K562 (cell line): Measurements from ENCODE around the gene EPHA10. TPM values are rescaled to one million over a fixed set of nuclear protein-coding genes. Genes with fewer than 3 reads are reported as not detected.

Experiments
- ARID1B ChIP-seq: fragments of 450-650 bp; IDR thresholded peaks from 2 replicates; pipeline ENCODE4 v1.6.1; 2016; ENCODE audit warnings: antibody characterized with exemption, mild to moderate bottlenecking, inconsistent platforms
- CBX3 ChIP-seq, 2 experiments: IDR thresholded peaks; 1 replicate in 1 of 2; 2 replicates in 1 of 2; pipeline ENCODE4 v1.6.1; 2012; ENCODE audit warnings: inconsistent platforms in 2 of 2, low read length in 2 of 2, borderline replicate concordance in 1 of 2, control low read depth in 1 of 2
- CXXC5 ChIP-seq: fragments of 250-450 bp; sonication (Bioruptor Pico); IDR thresholded peaks from 2 replicates; pipeline ENCODE4 v1.8.0; 2022; ENCODE audit warnings: inconsistent platforms, mild to moderate bottlenecking, moderate library complexity
- GTF2A2 ChIP-seq: IDR thresholded peaks from 2 replicates; pipeline ENCODE4 v1.6.1; 2016; ENCODE audit warnings: mild to moderate bottlenecking, missing genetic modification characterization, missing compliant biosample characterization
- HSF4 ChIP-seq: fragments of 250-450 bp; sonication (Bioruptor Pico); IDR thresholded peaks from 2 replicates; pipeline ENCODE4 v2.1.2; 2022; ENCODE audit warnings: mild to moderate bottlenecking, moderate library complexity, borderline replicate concordance
- JUN ChIP-seq, 2 experiments: sonication (generic) in 1 of 2; formaldehyde crosslinking in 1 of 2; IDR thresholded peaks; 2 replicates each; pipeline versions ENCODE4 v1.6.1 to v1.8.0; 2012 to 2022; ENCODE audit warnings: borderline replicate concordance in 2 of 2, mild to moderate bottlenecking in 2 of 2, improper control_type of control experiment in 1 of 2, low read depth in 1 of 2, low read length in 1 of 2, missing genetic modification reagents in 1 of 2
- KLF16 ChIP-seq: IDR thresholded peaks from 2 replicates; pipeline ENCODE4 v1.6.1; 2016; ENCODE audit warnings: antibody characterized with exemption
- KLF6 ChIP-seq: fragments of 250-450 bp; sonication (Bioruptor Pico); IDR thresholded peaks from 2 replicates; pipeline ENCODE4 v1.4.0; 2020; ENCODE audit warnings: mild to moderate bottlenecking, moderate library complexity, borderline replicate concordance
- MED1 ChIP-seq: sonication (generic); formaldehyde crosslinking; IDR thresholded peaks from 2 replicates; pipeline ENCODE4 v1.8.1; 2023; ENCODE audit warnings: missing genetic modification reagents, borderline replicate concordance
- MYNN ChIP-seq, 2 experiments: sonication (generic); formaldehyde crosslinking in 1 of 2; IDR thresholded peaks; 2 replicates each; pipeline versions ENCODE4 v1.5.0 to v1.6.1; 2016 to 2020; ENCODE audit warnings: antibody characterized with exemption in 1 of 2, missing genetic modification reagents in 1 of 2
- PHF8 ChIP-seq: fragments of 200-600 bp; sonication (generic); IDR thresholded peaks from 2 replicates; pipeline ENCODE4 v1.6.1; 2012; ENCODE audit warnings: mixed run types, mild to moderate bottlenecking, inconsistent platforms, low read length, moderate library complexity, borderline replicate concordance
- POU5F1 ChIP-seq: fragments of 150-350 bp; IDR thresholded peaks from 2 replicates; pipeline ENCODE4 v1.6.1; 2014; ENCODE audit warnings: borderline replicate concordance, low read length, low read depth, mild to moderate bottlenecking; ENCODE audit not compliant: partially characterized antibody
- RAD51 ChIP-seq: fragments of 450-650 bp; IDR thresholded peaks from 2 replicates; pipeline ENCODE4 v1.7.1; 2016; ENCODE audit warnings: low read depth, mild to moderate bottlenecking, borderline replicate concordance
- TBP ChIP-seq: optimal IDR thresholded peaks from 2 replicates; pipeline ENCODE3; 2011; ENCODE audit warnings: low read depth, low read length, improper control_type of control experiment
- ZC3H4 ChIP-seq: sonication (generic); formaldehyde crosslinking; IDR thresholded peaks from 2 replicates; pipeline ENCODE4 v1.9.0; 2021; ENCODE audit warnings: missing genetic modification reagents, borderline replicate concordance
- ZNF551 ChIP-seq: fragments of 250-450 bp; sonication (Bioruptor Pico); IDR thresholded peaks from 2 replicates; pipeline ENCODE4 v1.5.0; 2021; ENCODE audit warnings: mild to moderate bottlenecking, moderate library complexity
- ZNF696 ChIP-seq: fragments of 250-450 bp; sonication (Bioruptor Pico); conservative IDR thresholded peaks from 2 replicates; pipeline ENCODE4 v1.4.0; 2020; ENCODE audit warnings: mild to moderate bottlenecking, moderate library complexity
- ZNF699 ChIP-seq: fragments of 250-450 bp; sonication (Bioruptor Pico); IDR thresholded peaks from 2 replicates; pipeline ENCODE4 v1.8.0; 2021; ENCODE audit warnings: mild to moderate bottlenecking, moderate library complexity; ENCODE audit not compliant: insufficient replicate concordance
- ZSCAN29 ChIP-seq: fragments of 450-650 bp; IDR thresholded peaks from 2 replicates; pipeline ENCODE4 v1.6.1; 2017
- polyA plus RNA-seq, 8 experiments: library from polyadenylated mRNA; depleted of rRNA in 4 of 8; stranded (reverse) in 5 of 8; unstranded in 3 of 8; fragments of >200 nt; fragmentation: Nextera tagmentation in 2 of 8; fragmentation: Illumina TruSeq in 1 of 8; extraction: Ambion mirVana in 2 of 8; extraction: Trizol in 1 of 8; gene quantifications; 2 replicates each; pipeline versions ENCODE4 v1.2.1 to v1.2.3, GENCODE V29; 2011 to 2014; ENCODE audit warnings: inconsistent platforms in 1 of 8, missing spikeins in 1 of 8
- total RNA-seq, 7 experiments: library from RNA; depleted of rRNA in 6 of 7; stranded (reverse); fragments of >200 nt in 6 of 7; fragmentation: Illumina TruSeq in 2 of 7; extraction: Trizol in 2 of 7; gene quantifications; 2 replicates each; pipeline versions ENCODE4 v1.2.1 to v1.2.3, GENCODE V29; 2011 to 2021; ENCODE audit warnings: low replicate concordance in 1 of 7
- TF ChIP-seq, protein P1 (sequence below): sonication (generic); formaldehyde crosslinking; IDR thresholded peaks from 2 replicates; pipeline ENCODE4 v1.8.1; 2022; ENCODE audit warnings: missing genetic modification reagents
- TF ChIP-seq, protein P2 (sequence below), 2 experiments: IDR thresholded peaks; 2 replicates each; pipeline ENCODE4 v1.6.1; 2012; ENCODE audit warnings: improper control_type of control experiment in 2 of 2, low read depth in 2 of 2, low read length in 2 of 2, borderline replicate concordance in 1 of 2
- TF ChIP-seq, protein P3 (sequence below), 2 experiments: fragments of 200-800 bp in 1 of 2; sonication (Bioruptor generic) in 1 of 2; sonication (generic) in 1 of 2; formaldehyde crosslinking in 1 of 2; IDR thresholded peaks in 1 of 2; conservative IDR thresholded peaks in 1 of 2; 2 replicates each; pipeline versions ENCODE4 v1.5.0 to v1.6.1; 2016 to 2020; ENCODE audit warnings: missing compliant biosample characterization in 1 of 2, missing genetic modification characterization in 1 of 2, missing genetic modification reagents in 1 of 2

The EPHA10 gene
- total and polyA plus RNA-seq, 9 of the 15 experiments (the other 6 are each of a cell fraction or from before 2014, with no cell fraction given): 0.03 TPM; not detected in 8

DNA sequence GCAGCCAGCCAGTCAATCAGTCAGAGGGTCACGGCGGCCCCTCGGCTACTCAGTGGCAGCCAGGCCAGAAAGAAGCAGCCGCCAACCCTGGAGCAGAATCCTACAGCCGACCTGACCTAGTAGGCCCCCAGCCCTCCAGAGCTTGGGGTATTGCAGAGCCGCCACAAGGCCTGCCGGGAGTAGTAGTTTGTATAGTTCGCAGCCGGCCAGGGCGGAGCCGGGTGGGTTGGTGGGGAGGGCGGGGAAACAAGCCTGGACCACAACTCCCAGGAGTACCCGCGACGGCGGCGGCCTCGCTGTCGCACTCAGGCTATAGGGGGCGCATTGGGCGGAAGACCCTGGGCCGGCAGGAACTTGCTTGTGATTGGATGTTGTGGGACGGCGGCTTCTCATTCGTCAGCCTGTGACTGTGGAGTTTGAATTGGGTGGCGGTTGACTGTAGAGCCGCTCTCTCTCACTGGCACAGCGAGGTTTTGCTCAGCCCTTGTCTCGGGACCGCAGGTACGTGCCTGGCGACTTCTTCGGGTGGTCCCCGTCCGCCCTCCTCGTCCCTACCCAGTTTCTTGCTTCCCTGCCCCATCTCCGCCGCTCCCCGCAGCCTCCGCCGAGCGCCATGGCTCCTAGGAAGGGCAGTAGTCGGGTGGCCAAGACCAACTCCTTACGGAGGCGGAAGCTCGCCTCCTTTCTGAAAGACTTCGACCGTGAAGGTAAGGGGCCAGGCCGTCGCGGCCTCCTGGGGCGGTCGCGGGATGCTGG, 72.7 kb downstream of the EPHA10 start, which contains the start of gene CDCA8 (continued):
- TF ChIP-seq MED1 (CRISPR knock-in tag): no peak
- no peak for TF ChIP-seq KLF6
- peak; percentile 90 for TF ChIP-seq TBP
- TF ChIP-seq, protein P1, sequence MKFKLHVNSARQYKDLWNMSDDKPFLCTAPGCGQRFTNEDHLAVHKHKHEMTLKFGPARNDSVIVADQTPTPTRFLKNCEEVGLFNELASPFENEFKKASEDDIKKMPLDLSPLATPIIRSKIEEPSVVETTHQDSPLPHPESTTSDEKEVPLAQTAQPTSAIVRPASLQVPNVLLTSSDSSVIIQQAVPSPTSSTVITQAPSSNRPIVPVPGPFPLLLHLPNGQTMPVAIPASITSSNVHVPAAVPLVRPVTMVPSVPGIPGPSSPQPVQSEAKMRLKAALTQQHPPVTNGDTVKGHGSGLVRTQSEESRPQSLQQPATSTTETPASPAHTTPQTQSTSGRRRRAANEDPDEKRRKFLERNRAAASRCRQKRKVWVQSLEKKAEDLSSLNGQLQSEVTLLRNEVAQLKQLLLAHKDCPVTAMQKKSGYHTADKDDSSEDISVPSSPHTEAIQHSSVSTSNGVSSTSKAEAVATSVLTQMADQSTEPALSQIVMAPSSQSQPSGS (CRISPR knock-in tag): no peak
- no peak for TF ChIP-seq ZSCAN29
- TF ChIP-seq PHF8: peak; percentile 93
- peak; percentile 76 for TF ChIP-seq CXXC5 (CRISPR knock-in tag)
- TF ChIP-seq KLF16: no peak
- TF ChIP-seq ZNF696: no peak
- TF ChIP-seq CBX3 (IDR thresholded peaks at IDR 0.05; ENCODE audit: borderline replicate concordance in 1 of 2, low read length in 2 of 2): peak in 1 of 2 experiments; percentile 61; a peak in 2 of 3 replicates
- TF ChIP-seq RAD51: no peak; the same call in 1 of the 2 replicates
- no peak for TF ChIP-seq GTF2A2 (tag)
- TF ChIP-seq HSF4 (CRISPR knock-in tag): no peak
- TF ChIP-seq, protein P2, sequence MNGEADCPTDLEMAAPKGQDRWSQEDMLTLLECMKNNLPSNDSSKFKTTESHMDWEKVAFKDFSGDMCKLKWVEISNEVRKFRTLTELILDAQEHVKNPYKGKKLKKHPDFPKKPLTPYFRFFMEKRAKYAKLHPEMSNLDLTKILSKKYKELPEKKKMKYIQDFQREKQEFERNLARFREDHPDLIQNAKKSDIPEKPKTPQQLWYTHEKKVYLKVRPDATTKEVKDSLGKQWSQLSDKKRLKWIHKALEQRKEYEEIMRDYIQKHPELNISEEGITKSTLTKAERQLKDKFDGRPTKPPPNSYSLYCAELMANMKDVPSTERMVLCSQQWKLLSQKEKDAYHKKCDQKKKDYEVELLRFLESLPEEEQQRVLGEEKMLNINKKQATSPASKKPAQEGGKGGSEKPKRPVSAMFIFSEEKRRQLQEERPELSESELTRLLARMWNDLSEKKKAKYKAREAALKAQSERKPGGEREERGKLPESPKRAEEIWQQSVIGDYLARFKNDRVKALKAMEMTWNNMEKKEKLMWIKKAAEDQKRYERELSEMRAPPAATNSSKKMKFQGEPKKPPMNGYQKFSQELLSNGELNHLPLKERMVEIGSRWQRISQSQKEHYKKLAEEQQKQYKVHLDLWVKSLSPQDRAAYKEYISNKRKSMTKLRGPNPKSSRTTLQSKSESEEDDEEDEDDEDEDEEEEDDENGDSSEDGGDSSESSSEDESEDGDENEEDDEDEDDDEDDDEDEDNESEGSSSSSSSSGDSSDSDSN (IDR thresholded peaks at IDR 0.05; ENCODE audit: borderline replicate concordance in 1 of 2, low read depth in 2 of 2, low read length in 2 of 2): no peak
- TF ChIP-seq ZNF551: no peak
- no peak for TF ChIP-seq ZNF699 (CRISPR knock-in tag)
- TF ChIP-seq JUN (IDR thresholded peaks at IDR 0.05; ENCODE audit: borderline replicate concordance, low read depth, low read length): peak; percentile 39
- peak; percentile 92; the same call in 1 of the 2 replicates for TF ChIP-seq JUN (CRISPR knock-in tag; IDR thresholded peaks at IDR 0.05; ENCODE audit: borderline replicate concordance)
- peak; percentile 71 for TF ChIP-seq POU5F1
- TF ChIP-seq, protein P3, sequence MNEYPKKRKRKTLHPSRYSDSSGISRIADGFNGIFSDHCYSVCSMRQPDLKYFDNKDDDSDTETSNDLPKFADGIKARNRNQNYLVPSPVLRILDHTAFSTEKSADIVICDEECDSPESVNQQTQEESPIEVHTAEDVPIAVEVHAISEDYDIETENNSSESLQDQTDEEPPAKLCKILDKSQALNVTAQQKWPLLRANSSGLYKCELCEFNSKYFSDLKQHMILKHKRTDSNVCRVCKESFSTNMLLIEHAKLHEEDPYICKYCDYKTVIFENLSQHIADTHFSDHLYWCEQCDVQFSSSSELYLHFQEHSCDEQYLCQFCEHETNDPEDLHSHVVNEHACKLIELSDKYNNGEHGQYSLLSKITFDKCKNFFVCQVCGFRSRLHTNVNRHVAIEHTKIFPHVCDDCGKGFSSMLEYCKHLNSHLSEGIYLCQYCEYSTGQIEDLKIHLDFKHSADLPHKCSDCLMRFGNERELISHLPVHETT (CRISPR knock-in tag; conservative IDR thresholded peaks at IDR 0.05 in 1 of 2, IDR thresholded peaks at IDR 0.05 in 1 of 2): peak in 1 of 2 experiments; percentile 61; a peak in 1 of 4 replicates
- TF ChIP-seq ZC3H4 (CRISPR knock-in tag): no peak
- TF ChIP-seq MYNN (IDR thresholded peaks at IDR 0.05): no peak; the same call in 1 of the 2 replicates
- TF ChIP-seq MYNN (CRISPR knock-in tag; IDR thresholded peaks at IDR 0.05): no peak
- TF ChIP-seq ARID1B: no peak
